GM18505 (cell line): ENCODE measurements around the gene MLH1.
A peak's percentile ranks its signal among the peaks of the same experiment; 100 is the strongest.

Experiments used
- ATAC-seq: cut with Tn5 transposase; IDR thresholded peaks from one replicate; pipeline ENCODE4 v1.9.1; 2021; ENCODE audit not compliant: unreplicated experiment
- POLR2A ChIP-seq: IDR thresholded peaks from 4 replicates; pipeline ENCODE4 v1.6.1; 2011; ENCODE audit warnings: borderline replicate concordance; ENCODE audit not compliant: insufficient read depth, insufficient read length; ENCODE audit errors: extremely low read depth

Gene MLH1

GRCh38 chr3:36964331-36964730 is 29.0 kb upstream of the MLH1 start:
- ATAC-seq: no peak
- TF ChIP-seq POLR2A: no peak

- TF ChIP-seq POLR2A: no peak
- ATAC-seq: no peak
Observed at GRCh38 chr3:36964817-36965216, 28.5 kb upstream of the MLH1 start.

GRCh38 chr3:36965440-36965839 is 27.9 kb upstream of the MLH1 start:
- no peak for TF ChIP-seq POLR2A
- no peak for ATAC-seq

GRCh38 chr3:36969085-36969484 is 24.2 kb upstream of the MLH1 start:
- no peak for TF ChIP-seq POLR2A
- ATAC-seq: no peak

- ATAC-seq: peak; percentile 100
- TF ChIP-seq POLR2A: no peak
Observed at GRCh38 chr3:36969540-36970432, 23.5 kb upstream of the MLH1 start.

- ATAC-seq: no peak
- TF ChIP-seq POLR2A: no peak
Observed at GRCh38 chr3:36972163-36972562, 21.2 kb upstream of the MLH1 start.

- no peak for ATAC-seq
- no peak for TF ChIP-seq POLR2A
Observed at GRCh38 chr3:36973139-36973538, 20.2 kb upstream of the MLH1 start.

- no peak for ATAC-seq
- no peak for TF ChIP-seq POLR2A
Observed at GRCh38 chr3:36981006-36981405, 12.3 kb upstream of the MLH1 start.

GRCh38 chr3:36988356-36988755 is 5.0 kb upstream of the MLH1 start:
- TF ChIP-seq POLR2A: no peak
- ATAC-seq: no peak

GRCh38 chr3:36989005-36989404 is 4.3 kb upstream of the MLH1 start:
- no peak for ATAC-seq
- no peak for TF ChIP-seq POLR2A

- ATAC-seq: no peak
Observed at GRCh38 chr3:36989568-36989967, 3.8 kb upstream of the MLH1 start.

GRCh38 chr3:36991147-36991546 is 2.2 kb upstream of the MLH1 start:
- TF ChIP-seq POLR2A: no peak
- no peak for ATAC-seq

More at GRCh38 chr3:36989568-36989967, 3.8 kb upstream of the MLH1 start:
- TF ChIP-seq POLR2A: no peak

GRCh38 chr3:36991923-36992805 is 1.2 kb upstream of the MLH1 start:
- no peak for TF ChIP-seq POLR2A
- no peak for ATAC-seq
